Right renal cortex interstitium (tissue), 3 donors: Measurements from ENCODE around the gene MICAL1. TPM values are rescaled to one million over a fixed set of nuclear protein-coding genes. Genes with fewer than 3 reads are reported as not detected.

ENCODE experiments used
- DNase-seq, 3 donors: peaks; one replicate each; pipeline ENCODE4 v3.0.0-alpha.2; 2013; ENCODE audit warnings: low read depth in 3 of 3, low spot score in 2 of 3
- polyA plus RNA-seq, 3 donors: library from polyadenylated mRNA; unstranded; fragments of 120-200 nt; gene quantifications; one replicate each; pipeline ENCODE4 v1.2.1, GENCODE V29; 2013; ENCODE audit not compliant: insufficient read length in 3 of 3

MICAL1 gene
- polyA plus RNA-seq, 3 donors: 20.1 to 27.7 (median 22.4) TPM

DNA sequence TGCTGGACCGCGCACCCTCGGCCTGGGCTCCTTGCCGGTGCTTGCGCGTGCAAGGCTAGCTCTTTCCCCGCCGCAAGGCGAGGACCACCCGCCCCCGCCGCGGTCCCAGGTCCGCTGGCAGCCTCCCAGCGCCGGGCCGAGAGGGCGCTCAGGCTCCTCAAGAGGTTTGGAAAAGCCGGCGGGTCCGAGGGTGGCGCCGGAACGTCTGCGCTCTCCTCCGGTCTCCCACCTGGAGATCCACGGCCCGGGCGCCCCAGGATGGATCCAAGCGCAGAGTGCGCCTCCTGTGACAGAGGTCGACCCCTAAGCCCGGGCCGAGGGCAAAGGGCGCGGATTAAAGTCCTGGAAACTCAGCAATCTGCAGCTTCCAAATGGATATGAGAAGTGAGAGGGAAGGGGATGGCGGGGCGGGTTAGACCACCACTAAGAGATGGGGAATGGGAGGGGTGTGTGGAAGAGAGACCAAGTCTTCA is 575 bp upstream of the MICAL1 start:
- no peak for DNase-seq

DNA sequence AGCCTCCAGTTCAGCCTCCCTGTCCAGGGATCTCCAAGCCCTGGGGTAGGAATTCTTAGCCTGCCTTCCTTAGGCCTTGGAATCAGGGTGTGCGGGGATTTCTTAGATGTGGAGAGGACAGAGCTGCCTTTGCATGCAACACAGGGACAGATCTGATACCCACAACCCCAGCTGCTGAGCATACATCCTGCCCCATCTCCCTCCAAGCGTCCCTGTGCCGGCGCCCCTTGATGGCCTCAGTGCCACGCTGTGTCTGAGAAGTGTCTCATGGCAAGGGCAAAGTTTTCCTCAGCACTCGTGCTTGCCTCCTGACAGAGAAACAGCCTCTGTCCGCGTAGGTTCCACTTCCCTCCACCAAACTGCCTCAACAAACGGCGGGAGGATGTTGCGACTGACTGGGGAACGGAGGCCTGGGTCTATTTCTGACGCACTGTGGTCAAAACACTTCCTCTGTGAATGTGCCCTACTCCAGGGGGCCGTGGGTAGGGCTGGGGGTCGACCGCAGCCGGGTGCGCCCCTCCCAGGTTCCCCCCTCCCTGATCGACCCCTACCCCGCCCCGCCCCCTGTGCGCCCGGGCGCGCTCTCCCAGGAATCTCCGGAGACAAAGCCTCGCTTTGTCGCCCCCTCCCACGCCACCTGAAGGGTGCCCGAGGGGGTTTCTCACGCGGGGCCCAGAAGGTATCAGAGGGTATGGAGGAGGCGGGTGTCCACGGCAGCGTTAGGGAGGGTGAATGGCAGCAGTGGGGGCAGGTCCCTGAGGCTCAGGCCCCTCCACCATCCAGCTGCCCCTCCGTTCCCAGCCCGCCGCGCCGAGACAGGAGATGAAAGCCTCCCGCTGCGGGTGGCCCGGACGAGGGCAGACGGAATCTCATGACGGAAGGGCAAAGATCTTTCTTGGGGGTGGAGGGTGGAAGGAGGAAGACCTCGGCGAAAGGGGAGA is 806 bp downstream of the MICAL1 start:
- no peak for DNase-seq

DNA sequence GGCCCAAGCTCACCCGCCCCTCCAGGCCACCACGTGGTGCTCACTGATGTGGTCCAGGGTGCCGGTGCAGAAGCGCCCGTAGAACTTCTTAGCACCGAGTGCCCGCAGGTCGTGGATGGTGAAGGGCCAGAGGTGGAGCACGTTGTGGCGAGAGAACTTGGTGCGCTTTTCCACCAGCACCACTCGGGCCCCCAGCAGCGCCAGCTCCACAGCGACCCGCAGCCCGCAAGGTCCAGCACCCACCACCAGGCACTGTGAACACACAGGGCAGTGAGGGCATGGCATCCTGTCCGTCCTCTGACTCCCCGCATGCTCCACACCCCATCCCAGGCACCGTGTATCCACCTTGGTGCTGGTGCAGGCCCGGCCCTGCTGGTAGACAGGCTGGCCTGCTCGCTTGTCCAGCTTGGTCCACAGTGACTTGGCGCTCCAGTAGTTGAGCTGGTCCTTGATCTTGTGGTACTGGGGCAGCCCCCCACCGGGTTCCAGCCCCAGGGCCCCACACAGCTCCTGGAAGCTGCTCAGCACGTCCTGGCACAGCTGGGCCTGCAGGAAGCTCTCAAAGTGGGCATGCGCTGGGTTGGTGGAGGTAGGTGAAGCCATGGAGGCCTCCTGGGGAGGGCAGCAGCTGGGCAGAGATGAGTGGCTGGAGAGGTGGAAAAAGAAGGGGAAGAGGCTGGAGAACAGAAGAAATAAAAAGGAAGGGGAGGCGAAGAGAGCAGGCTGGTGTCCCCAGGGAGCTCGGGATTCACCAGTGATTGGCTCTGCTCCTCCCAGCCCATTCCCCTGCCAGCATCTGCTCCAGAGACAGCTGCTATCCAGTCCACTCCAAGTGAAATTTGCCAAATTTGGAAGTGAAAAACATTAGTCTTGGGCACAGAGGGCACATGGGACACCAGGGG is 1.7 kb downstream of the MICAL1 start:
- no peak for DNase-seq

DNA sequence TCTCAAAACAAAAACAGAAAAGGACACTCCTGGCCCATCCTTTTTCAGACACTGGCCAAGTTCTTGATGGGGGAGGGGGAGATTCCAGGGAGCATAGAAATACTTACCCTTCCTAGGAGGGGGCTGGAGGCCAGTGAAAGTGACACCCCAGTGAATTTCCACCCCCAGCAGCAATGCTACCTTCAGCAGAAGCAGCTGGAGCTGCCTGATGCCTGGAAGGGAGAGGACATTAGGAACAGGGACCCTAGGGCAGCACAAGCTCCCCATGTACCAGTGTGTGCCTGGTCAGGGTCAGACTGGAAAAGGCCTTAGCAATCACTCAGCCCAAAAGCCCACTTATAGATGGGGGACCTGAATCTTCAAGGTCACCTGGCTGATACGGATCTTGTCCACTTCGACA is 2.4 kb downstream of the MICAL1 start:
- DNase-seq: no peak

DNA sequence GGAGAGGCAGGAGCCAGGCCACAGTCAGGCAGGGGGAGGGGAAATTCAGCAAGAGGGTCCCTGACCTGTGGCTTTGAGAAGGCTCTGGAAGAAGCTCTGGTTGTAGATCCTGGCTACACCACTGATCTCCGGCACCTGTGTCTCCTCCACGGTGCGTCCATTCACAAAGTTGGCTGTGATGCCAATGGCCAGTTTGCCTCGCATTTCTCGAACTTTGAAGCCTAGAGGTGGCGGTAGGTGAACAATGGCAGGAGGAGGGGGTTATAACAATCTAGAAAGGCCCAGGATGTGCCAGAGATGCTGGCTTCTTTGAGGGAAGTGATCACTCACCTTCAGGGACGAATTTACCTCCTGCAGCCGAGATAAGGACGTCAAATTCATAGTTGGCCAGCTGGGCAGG is 3.4 kb downstream of the MICAL1 start:
- DNase-seq: no peak

DNA sequence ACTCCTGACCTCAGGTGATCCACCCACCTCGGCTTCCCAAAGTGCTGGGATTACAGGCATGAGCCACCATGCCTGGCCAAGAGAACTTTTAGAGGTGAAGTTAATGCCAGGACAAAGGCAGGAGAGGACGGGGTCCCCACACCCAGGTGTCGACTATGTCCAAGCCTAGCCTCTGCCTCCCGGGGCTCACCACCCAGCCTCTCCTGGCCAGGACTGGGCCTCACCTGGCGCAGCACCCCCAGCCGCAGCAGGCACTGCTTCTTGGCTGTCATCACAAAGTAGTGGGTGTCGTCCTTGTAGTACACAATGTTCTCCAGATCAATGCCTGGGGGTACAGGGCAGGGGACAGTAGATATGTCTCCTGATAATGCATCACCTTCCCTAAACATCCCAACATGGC is 4.2 kb downstream of the MICAL1 start:
- DNase-seq: no peak

DNA sequence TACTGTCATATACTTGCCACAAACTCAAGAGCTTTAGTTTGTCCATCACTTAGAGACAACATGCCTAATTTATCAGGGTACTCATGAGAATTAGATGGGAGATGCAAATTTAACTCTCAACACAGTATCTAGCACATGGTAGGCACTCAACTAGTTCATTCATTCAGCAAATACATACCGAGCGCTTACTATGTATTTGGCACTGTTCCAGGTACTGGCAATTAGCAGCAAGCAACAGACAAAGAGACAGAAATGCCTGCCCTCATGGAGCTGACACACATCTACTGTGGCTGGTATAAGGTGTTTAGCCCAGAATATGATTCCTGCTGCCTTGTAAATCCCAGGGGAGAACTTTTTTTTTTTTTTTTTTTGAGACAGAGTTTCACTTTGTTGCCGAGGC is 4.8 kb downstream of the MICAL1 start:
- no peak for DNase-seq

DNA sequence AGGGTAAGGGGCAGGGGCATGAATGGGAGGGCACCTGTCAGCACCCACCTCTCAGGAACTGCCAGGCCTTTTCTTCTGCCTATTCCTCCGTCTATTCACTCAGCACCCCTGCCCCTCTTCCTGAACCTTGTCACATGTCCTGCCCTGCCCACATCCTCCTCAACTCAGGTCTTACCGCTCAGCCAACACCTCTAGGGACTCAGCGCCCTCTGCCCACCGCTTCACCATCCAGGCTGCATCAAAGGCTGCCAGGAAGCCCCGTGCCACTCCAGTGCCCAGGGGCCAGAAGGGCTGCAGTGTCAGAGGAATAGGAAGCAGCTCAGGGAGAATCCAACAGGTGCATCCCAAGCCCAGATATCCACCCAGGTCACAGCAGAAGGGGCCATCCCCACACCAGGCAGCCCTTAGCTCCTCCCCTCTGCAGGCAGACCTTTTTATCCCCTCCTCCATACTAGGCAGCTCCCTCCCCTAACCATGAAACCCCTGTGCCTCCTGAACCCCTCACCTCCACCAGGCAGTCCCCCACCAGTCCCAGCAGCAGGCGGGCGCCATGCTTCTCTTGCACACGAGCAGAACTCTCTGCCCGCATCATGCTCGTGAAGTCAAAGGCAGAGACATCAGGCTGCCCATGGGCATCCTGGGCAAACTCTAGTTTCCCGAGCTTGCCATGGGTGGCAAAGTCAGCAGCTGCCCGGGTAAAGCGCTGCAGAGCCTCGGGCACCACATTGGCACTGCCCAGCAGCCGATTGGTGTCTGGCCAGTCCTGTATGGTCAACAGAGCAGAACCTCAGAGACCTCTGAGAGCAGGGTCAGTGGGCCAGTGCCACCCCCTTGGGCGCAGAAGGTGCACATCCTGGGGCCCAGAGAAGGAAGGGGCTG is 5.5 kb downstream of the MICAL1 start:
- no peak for DNase-seq

DNA sequence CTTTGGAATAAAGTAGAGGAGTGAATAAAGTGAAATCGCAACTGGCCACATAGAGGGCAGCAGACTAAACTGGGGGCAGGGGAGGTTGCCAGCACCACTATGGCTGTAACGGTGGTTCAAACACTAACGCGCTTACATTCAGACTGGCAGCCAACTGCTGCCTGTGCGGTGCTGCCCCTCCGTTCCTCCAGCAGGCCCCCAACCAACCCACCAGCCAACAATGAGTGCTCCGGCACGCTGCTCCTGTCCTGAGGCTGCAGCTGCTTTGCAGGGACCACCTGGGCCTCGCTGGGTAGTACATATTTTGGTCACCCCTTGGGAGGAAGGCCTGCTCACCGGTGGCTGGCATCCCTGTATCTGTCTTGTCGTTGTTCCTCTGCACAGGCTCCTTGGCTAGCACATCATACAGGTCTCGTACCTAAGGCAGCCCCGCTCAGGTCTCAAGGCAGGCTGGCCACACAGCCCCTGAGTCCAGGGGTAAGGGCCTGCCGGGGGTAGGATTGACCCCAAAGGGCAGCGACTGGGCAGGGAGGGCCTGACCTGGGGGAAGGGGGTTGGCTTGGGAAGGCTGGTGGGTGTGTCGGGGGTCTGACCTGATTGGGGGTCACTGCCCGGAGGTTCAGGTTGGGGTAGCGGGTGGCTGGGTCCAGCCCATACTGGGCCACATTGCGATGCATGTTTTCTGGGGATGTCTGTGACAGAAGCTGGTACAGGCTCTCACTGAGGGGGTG is 6.3 kb downstream of the MICAL1 start:
- no peak for DNase-seq

DNA sequence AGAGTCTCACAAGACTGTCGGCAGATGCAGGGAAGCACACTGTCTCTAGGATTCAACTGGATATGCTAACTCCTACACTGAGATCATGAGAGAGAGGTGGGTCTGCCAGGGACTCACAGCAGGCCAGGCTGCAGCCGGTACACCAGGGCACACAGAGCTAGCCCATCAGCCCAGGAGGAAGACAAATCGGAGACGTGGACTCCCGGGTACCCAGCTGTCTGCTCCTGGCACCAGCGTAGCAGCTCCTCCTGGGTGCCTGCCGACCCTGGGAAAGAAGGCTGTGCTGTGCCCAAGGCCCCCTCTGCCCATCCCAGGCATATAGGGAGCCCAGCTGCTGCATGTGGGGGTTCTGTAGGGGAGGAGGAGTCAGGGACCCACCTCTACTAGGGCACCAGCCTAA is 7.0 kb downstream of the MICAL1 start:
- DNase-seq: no peak

DNA sequence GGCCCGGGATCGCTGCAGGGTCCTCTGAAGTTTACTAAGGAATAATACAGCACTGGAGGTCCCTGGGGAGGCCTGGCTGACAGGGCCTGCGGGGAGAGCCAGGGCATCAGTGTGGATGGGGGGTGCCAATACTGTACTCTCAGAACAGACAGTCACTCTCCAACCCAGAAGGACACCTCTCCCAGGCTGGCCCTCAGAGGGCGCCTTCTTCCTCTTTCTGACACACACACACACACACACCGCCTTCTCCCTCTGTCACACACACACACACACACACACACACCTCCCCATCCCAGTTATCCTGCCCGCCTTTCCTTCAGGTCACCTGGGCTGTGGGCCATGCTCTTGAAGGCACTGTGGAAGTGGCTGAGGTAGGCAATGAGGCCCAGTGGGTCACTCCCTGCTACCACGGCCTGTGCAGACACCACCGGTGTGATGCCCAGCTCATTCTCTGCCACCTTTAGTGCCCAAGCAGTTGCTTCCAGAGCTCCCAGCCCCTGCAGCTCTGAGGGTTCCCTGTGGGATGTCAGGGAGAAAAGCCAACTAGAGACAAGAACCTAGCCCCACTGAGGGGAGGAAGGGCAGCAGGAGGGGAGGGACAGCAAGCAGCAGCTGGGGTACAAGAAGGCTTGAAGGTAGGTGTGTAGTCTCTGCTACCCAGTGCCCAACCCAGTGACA is 7.6 kb downstream of the MICAL1 start:
- DNase-seq: no peak

DNA sequence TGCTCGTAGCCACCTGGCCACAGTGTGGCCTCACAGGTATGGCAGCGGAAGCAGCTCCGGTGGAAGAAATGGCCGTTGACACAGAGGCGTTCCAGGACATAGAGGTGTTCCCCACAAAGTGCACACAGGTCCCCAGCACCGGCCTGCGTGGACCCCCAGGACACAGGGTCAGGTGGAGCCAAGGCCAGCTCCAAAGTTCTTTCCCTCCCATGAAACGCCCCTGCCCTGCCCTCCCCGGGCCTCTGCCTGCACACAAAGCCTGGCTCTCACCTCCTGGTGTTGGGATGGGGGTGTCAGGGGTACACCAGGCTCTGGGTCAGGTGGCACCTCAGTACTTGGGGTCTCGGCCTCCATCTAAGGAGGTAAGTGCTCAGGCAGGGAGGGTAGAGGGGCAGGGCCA is 8.5 kb downstream of the MICAL1 start:
- DNase-seq: no peak

DNA sequence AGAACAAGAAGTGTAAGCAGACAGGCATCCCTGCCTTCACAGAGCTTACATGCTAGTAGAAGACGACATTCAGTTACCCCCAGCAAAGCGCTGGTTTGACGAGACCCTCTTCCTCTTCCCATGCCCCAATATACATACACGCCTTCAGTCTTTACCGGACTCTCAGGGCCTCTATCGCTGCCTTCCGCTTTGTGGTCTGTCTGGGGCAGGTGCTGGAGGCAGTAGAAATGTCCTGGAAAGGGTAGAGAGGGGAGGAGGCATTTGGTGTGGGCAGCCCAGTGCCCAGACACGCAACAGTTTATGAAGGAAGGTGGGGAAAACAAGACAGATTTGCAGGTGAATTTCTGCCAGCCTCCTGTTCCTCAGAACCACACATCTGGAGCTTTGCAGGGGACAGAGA is 9.0 kb downstream of the MICAL1 start:
- DNase-seq: no peak

DNA sequence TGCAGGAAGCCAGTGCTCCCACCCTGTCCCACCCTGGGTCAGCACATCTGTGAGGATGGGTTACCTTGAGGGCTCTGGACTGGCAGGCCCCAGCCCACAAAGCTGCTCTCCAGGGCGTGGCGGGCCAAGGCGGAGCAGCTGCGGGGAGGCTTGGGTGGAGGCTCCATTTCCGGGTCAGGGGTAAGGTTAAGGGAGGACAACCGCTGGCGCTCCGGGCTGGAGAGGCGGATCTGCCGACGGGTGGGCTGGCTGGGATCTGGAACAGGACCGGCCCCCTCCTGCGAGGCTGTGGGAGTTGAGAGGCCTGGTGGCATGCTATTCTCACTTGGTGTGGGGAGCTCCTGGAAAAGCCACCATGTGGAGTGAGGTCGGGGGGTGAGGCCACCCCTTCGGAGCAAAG is 9.5 kb downstream of the MICAL1 start:
- no peak for DNase-seq

DNA sequence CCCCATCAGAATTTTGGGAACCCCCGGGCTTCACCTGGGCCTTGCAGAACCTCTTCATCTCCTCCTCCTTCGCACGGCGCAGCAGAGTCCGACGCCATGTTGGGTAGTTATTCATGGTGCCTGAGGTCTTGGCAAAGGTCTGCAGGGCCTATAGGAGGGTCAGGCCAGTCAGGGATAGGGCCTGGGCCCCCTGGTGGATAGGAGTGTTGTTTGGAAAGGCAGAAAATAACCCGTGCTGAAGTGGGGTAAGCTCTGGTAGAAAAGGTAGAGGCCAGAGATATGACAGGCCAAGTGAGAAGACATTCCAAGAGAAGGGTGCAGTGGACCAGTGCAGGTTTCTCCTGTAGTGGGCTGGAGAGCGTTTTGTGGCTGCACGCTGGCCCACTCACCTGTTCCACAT is 10.2 kb downstream of the MICAL1 start:
- DNase-seq: no peak

DNA sequence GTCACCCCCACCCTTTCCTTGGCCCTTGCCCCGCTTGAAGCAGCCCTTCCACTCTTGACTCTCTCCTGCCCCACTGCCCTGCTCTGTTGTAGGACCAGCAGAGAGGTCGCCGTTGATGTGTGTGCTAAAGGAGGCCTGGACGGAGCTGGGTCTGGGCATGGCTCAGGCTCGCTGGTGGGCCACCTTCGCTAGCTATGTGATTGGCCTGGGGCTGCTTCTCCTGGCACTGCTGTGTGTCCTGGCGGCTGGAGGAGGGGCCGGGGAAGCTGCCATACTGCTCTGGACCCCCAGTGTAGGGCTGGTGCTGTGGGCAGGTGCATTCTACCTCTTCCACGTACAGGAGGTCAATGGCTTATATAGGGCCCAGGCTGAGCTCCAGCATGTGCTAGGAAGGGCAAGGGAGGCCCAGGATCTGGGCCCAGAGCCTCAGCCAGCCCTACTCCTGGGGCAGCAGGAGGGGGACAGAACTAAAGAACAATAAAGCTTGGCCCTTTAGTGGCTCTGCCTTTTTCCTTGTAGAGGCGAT is 12.1 kb downstream of the MICAL1 start:
- DNase-seq: no peak

DNA sequence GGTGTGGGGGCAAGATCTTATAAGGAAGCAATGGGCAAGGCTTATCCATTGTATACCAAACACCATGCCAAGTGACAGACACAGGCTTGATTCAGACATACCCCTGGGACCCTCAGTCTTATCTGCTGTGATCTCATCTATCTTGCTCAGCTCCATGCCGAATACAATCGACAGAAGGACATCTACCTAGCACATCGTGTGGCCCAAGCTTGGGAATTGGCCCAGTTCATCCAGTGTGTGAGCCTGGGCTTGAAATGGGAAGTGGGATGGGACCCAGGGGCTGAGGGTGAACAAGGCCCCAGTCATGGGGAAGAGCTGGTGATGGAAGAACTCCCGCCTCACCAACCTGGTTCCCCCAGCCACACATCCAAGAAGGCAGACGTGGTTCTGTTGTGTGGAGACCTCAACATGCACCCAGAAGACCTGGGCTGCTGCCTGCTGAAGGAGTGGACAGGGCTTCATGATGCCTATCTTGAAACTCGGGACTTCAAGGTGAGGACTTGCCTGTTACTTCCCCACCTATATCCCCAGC is 13.1 kb downstream of the MICAL1 start:
- DNase-seq: no peak

DNA sequence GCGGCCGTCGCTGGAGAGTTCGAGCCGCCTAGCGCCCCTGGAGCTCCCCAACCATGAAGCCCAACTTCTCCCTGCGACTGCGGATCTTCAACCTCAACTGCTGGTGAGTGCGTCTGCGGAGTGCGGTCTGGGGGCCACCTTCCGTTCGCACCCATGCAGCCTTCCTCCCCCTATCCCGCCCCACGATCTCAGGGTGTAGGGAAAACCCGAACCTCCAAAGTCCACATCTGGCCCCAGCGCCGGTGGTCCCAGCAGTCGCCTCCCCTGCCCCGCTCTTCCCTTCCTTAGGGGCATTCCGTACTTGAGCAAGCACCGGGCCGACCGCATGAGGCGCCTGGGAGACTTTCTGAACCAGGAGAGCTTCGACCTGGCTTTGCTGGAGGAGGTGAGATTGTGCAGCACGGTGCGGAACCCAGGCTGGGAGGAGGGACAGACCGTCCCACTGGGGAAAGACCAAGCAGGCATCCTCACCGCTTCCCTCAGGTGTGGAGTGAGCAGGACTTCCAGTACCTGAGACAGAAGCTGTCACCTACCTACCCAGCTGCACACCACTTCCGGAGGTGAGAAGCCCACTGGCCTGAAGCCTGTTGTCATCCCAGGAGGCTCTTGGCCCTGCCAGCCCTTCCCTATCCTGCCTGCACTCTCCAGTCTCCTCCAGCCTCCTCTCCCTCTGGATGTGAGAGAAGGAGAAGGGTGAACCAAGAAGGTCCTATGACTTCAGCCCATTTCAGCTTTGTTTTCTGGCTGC is 14.3 kb downstream of the MICAL1 start:
- no peak for DNase-seq
